ENCODE data around the gene CAPN9.

The CAPN9 gene

DNA sequence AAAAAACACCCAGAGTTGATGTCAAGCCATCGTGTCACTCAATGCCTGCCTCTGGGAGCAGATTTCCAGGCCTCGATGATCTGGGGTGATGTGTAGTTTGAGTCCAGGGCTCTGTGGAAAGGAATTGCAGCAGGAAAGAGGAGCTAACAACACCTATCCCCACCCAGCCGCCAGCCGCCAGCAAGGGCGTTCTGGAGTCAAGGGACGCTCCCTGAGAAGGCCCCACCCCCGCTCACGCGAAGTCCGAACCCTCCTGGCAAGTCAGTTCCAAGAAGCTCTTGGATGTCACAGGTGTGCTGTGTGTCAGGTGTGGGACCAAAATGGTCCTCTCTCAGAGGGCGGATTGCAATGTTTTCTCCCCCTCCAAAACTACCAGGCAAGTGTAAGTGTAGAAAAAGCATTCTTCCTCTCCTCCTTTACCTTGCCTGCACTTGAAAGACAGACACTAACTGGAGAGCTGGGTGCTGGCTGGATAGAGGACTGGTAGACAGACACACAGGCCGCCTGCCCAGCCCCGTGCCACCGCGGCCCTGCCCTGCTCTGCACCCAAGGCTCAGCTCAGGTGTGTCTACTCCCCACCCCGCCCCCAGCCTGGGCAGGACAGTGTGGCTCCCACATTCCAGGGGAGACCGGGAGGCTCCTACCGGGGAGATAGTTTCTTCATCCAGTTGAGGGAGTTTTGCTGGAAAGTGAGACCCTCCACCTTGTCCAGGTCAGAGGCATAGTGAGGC is 41.7 kb upstream of the CAPN9 start:
- no peak overlapping the region for H3K9ac ChIP-seq (ENCODE audit: low read depth, low read length)
- H3K36me3 ChIP-seq (ENCODE audit: control insufficient read depth, insufficient read depth, low read length), result no peaks in the 10 kb centered on the region
- H3K27me3 ChIP-seq (ENCODE audit: control insufficient read depth, insufficient read depth, low read length), result no peaks in the 10 kb centered on the region
- no peaks in the 10 kb centered on the region for H3K4me1 ChIP-seq (ENCODE audit: control insufficient read depth, insufficient read depth, low read length)
- H3K9me3 ChIP-seq (ENCODE audit: control insufficient read depth, insufficient read depth, low read length), result no peaks in the 10 kb centered on the region
- no peak overlapping the region for H3K4me3 ChIP-seq (ENCODE audit: low read depth, low read length)

DNA sequence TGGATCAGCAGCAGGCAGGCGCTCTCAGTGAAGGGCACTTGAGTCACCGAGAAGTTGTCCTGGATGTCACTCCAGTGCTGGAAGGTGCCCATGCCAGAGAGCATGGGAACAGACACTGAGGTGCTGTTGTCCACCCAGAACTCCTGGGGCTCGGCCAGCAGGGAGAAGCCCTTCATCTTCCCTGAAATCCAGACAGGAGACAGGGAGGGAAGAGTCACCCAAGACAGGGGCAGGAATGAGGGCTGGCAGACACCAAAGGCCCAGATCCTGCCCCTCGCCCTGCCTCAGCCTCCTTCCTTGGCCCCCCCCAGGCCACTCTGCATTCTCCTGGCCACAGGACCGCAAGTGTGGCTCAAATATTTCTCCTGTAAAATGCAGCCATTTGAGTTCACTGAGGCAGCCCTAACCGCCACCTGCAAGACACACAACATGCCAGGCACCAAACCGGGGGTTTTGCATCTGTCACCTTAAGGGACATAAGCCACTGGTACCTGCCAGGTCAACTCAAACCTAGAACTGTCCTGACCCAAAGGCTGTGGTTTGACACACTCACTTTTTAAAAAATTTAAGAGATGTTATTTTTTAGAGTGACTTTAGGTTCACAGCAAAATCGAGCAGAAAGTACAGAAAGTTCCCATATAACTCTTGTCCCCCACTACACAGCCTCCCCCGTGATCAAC is 41.0 kb upstream of the CAPN9 start:
- H3K4me1 ChIP-seq (ENCODE audit: control insufficient read depth, insufficient read depth, low read length), result no peaks in the 10 kb centered on the region
- no peaks in the 10 kb centered on the region for H3K27me3 ChIP-seq (ENCODE audit: control insufficient read depth, insufficient read depth, low read length)
- H3K36me3 ChIP-seq (ENCODE audit: control insufficient read depth, insufficient read depth, low read length), result no peaks in the 10 kb centered on the region
- H3K9ac ChIP-seq (ENCODE audit: low read depth, low read length), result no peak overlapping the region
- H3K4me3 ChIP-seq (ENCODE audit: low read depth, low read length), result no peak overlapping the region
- no peaks in the 10 kb centered on the region for H3K9me3 ChIP-seq (ENCODE audit: control insufficient read depth, insufficient read depth, low read length)

DNA sequence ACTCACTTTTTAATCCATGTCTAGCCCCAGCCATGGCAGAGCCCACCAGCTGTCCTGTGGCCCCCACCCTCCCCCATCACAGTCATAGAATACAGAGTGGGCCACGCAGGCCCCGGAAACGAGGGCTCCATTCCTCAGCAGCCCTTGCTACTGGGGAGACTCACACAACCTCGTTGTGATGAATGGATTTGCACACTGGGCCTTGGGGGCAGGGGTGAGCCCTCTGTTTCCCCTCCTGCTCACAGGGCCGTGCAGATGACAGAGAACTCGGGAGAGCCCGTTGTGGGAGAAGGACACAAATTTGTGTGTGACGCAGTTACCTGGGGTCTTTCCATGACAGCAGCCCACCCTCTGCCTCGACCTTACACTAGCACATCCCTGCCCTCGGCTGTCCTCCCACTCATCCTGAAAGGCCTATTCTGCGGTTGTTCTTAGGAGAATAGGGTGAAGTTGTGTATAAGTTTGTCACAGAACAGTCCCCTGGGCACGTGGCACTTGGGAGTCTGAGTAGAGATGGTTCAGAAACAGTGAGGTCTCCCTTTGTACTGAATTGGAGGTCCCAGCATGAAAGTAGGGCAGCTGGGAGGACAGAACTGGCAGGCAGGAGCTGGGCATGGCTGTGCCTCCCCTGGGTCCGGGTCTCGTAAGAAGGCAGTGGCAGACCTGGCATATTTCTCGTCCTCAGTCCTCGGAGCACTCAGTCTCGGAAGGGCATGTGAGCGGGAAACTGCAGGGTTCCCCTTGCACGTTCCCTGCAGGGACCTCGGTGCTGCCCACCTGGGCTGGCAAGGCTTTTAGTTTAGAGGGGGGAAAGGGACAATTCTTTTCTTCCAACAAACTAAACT is 40.1 kb upstream of the CAPN9 start:
- Histone ChIP-seq H3K9me3 (ENCODE audit: control insufficient read depth, insufficient read depth, low read length) (no peaks in the 10 kb centered on the region), H3K4me1 (ENCODE audit: control insufficient read depth, insufficient read depth, low read length) (no peaks in the 10 kb centered on the region), H3K27me3 (ENCODE audit: control insufficient read depth, insufficient read depth, low read length) (no peaks in the 10 kb centered on the region), H3K36me3 (ENCODE audit: control insufficient read depth, insufficient read depth, low read length) (no peaks in the 10 kb centered on the region), H3K4me3 (ENCODE audit: low read depth, low read length) (no peak overlapping the region), H3K9ac (ENCODE audit: low read depth, low read length) (no peak overlapping the region)

DNA sequence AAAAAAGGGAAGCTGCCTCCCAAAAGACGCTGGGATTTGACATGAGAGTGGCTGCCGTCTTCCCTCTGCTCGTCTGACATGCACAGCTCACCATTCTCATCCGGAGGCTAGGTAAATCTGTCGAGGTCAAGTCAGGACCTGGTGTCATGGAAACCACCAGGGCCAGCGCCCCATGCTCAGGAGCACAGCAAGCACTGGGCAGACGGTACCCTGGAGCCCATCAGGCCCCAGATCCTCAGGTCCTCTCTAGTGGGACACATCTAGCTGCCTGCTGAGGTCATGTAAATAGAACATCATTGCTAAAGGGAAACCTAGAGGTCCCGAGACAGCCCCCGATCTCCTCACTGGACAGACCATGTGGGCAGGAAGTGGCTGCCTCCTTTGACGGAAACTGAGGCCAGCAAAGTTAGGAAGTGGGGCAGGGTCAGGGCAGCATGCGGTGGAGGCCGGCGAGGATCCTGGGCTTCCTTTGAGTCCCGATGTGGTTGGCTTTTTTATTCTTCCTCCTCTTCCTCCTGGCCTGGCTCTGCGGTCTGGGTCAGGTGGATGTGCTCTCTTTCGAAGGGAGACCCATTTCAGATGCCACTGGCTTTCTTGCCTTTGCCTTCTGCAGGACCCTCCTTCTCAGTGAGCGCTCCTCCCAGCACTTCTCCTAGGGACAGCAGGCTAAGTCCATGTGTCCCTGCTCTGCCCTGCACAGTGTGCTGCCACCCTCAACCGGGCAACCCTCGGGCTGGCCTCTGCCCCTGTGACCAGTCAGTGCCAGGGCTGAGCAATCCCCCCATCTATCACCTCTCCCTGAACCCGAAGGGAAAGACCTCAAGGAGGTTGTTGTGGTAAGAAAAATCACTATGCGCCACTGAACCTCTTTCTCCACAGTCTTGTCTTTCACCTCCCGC is 39.2 kb upstream of the CAPN9 start:
- Histone ChIP-seq H3K9me3 (ENCODE audit: control insufficient read depth, insufficient read depth, low read length) (no peaks in the 10 kb centered on the region), H3K4me1 (ENCODE audit: control insufficient read depth, insufficient read depth, low read length) (no peaks in the 10 kb centered on the region), H3K36me3 (ENCODE audit: control insufficient read depth, insufficient read depth, low read length) (no peaks in the 10 kb centered on the region), H3K9ac (ENCODE audit: low read depth, low read length) (no peak overlapping the region), H3K4me3 (ENCODE audit: low read depth, low read length) (no peak overlapping the region), H3K27me3 (ENCODE audit: control insufficient read depth, insufficient read depth, low read length) (no peaks in the 10 kb centered on the region)

DNA sequence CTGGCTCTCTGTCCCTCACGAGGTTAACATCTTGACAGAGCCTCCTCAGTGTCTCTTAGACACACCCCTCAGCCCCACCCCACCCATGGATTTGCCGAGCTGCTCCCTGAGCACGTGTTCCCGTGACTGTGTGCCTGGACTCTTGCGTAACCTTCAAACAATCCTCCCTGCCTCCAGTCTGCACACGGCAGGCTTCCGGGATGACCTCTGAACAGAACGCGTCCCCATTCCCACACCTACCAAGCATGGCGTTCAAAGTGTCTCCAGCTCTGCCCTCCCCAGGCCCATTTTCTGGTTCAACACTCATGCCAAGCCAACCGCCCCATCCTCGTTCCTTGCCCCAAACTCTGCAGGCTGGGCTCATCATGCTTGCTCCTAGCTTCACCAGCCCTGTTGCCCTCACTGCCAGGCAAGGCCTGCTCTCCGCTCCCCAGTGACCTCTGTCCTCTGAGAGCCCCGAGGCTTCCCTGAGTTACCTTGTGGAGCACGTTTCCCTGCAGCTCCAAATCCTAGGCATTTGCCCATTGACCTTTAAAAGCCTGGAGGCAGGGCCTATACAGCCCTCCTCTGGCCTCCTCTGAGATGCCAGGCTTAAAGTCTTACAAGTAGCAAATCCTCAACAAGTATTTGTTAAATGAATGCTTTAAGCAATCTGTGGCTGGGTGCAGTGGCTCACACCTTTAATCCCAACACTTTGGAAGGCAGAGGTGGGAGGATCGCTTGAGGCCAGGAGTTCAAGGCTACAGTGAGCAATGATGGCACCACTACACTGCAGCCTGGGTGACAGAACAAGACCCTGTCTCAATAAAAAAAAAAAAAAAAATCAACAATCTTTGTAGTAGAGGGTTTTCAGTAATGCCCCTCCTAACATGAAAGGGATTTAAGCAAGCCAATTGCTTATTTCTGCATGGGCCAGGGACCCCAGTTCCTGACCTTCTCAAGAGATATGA is 38.3 kb upstream of the CAPN9 start:
- H3K9ac ChIP-seq (ENCODE audit: low read depth, low read length), result no peak overlapping the region
- no peaks in the 10 kb centered on the region for H3K4me1 ChIP-seq (ENCODE audit: control insufficient read depth, insufficient read depth, low read length)
- no peaks in the 10 kb centered on the region for H3K27me3 ChIP-seq (ENCODE audit: control insufficient read depth, insufficient read depth, low read length)
- no peak overlapping the region for H3K4me3 ChIP-seq (ENCODE audit: low read depth, low read length)
- H3K9me3 ChIP-seq (ENCODE audit: control insufficient read depth, insufficient read depth, low read length), result no peaks in the 10 kb centered on the region
- H3K36me3 ChIP-seq (ENCODE audit: control insufficient read depth, insufficient read depth, low read length), result no peaks in the 10 kb centered on the region

DNA sequence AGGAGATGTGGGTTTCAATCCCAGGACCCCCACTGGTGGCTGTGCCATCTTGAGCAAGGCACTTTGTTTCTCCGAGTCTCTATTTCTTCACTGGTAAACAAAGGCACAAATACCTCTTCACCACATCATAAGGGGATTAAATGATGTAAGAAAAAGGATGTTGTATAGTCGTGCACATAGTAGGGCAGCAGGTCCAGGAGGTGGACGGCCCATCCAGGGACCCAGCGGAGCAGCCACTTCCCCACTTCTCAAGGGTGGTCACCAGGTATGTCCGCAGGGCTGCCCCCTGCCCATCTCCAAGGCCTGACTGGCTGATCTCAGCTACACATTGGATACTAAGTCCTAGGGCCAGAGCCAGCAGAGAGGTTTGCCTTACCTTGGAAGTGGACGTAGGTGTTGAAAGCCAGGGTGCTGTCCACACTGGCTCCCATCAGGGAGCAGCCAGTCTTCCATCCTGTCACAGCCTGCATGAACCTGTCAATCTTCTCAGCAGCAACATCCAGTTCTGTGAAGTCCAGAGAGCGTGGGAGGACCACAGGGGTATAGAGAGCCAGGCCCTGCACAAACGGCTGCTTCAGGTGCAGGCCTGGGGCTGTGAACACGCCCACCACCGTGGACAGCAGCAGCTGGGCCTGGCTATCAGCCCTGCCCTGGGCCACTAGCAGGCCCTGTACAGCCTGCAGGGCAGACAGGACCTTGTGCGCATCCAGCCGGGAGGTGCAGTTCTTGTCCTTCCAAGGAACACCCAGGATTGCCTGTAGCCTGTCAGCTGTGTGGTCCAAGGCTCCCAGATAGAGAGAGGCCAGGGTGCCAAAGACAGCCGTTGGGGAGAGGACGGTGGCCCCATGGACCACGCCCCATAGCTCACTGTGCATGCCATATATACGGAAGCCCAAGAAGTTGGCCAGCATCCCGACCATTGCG is 37.3 kb upstream of the CAPN9 start:
- no peak overlapping the region for H3K9ac ChIP-seq (ENCODE audit: low read depth, low read length)
- no peaks in the 10 kb centered on the region for H3K27me3 ChIP-seq (ENCODE audit: control insufficient read depth, insufficient read depth, low read length)
- no peaks in the 10 kb centered on the region for H3K9me3 ChIP-seq (ENCODE audit: control insufficient read depth, insufficient read depth, low read length)
- H3K4me3 ChIP-seq (ENCODE audit: low read depth, low read length), result no peak overlapping the region
- H3K4me1 ChIP-seq (ENCODE audit: control insufficient read depth, insufficient read depth, low read length), result no peaks in the 10 kb centered on the region
- H3K36me3 ChIP-seq (ENCODE audit: control insufficient read depth, insufficient read depth, low read length), result no peaks in the 10 kb centered on the region

DNA sequence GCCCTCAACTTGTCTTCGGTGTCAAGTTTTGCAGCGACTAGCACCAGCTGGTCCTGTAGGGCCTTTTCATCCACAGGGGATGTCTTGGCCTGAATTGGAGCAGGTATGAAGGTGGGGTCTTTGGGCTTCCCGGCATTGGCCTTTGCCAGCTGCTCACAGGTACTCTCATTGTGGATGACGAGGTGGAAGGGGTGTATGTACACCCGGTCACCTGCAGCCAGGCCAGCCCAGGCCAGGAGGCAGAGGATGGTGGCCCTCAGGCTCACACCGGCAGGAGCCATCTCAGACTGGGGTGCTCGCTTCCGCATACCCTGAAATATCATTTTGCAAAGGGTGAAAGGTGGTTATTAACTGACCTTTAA is 36.7 kb upstream of the CAPN9 start:
- no peaks in the 10 kb centered on the region for H3K36me3 ChIP-seq (ENCODE audit: control insufficient read depth, insufficient read depth, low read length)
- H3K9ac ChIP-seq (ENCODE audit: low read depth, low read length), result no peak overlapping the region
- no peak overlapping the region for H3K4me3 ChIP-seq (ENCODE audit: low read depth, low read length)
- H3K4me1 ChIP-seq (ENCODE audit: control insufficient read depth, insufficient read depth, low read length), result no peaks in the 10 kb centered on the region
- H3K9me3 ChIP-seq (ENCODE audit: control insufficient read depth, insufficient read depth, low read length), result no peaks in the 10 kb centered on the region
- H3K27me3 ChIP-seq (ENCODE audit: control insufficient read depth, insufficient read depth, low read length), result no peaks in the 10 kb centered on the region

DNA sequence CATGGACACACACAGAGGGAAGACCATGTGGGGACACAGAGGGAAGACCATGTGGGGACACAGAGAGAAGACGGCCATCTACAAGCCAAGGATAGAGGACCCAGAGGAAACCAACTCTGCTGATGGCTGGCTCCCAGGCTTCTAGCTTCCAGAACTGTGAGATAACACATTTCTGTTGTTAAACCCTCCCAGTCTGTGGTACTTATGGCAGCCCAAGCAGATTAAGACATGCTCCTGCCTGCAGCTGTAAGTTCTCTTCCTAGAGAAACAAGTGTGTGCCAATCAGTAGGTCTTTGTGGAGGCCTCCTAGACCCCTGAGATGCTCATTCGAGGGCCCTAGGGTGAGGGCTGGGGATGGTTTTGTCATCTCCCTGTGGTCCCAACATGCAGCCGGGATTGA is 35.9 kb upstream of the CAPN9 start:
- Histone ChIP-seq H3K4me3 (ENCODE audit: low read depth, low read length) (no peak overlapping the region), H3K9me3 (ENCODE audit: control insufficient read depth, insufficient read depth, low read length) (no peaks in the 10 kb centered on the region), H3K36me3 (ENCODE audit: control insufficient read depth, insufficient read depth, low read length) (no peaks in the 10 kb centered on the region), H3K4me1 (ENCODE audit: control insufficient read depth, insufficient read depth, low read length) (no peaks in the 10 kb centered on the region), H3K27me3 (ENCODE audit: control insufficient read depth, insufficient read depth, low read length) (no peaks in the 10 kb centered on the region), H3K9ac (ENCODE audit: low read depth, low read length) (no peak overlapping the region)

DNA sequence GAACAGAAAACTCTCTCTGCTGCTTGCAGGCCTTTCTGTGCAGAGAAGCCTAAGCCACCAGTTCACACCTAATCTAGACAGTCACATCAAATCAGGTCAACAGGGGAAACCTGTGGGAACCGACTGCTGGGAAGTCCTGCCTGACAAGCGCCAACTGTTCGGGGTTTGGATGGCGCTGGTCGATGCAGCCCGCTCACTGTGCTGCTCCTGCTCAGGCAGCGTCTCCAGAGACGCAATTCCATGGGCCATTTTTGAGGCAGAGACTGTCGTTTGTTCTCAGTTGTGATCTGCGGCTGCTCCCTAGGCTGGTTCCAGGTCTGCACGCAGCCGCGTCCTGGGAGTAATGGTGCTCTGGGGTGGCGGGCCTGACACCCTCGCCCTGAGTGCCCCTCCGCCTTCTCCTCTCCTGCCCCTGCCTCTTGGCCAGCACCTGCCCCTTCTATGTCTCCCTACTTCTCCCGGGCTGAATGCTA is 34.7 kb upstream of the CAPN9 start:
- Histone ChIP-seq H3K4me1 (ENCODE audit: control insufficient read depth, insufficient read depth, low read length) (no peaks in the 10 kb centered on the region), H3K4me3 (ENCODE audit: low read depth, low read length) (no peak overlapping the region)

DNA sequence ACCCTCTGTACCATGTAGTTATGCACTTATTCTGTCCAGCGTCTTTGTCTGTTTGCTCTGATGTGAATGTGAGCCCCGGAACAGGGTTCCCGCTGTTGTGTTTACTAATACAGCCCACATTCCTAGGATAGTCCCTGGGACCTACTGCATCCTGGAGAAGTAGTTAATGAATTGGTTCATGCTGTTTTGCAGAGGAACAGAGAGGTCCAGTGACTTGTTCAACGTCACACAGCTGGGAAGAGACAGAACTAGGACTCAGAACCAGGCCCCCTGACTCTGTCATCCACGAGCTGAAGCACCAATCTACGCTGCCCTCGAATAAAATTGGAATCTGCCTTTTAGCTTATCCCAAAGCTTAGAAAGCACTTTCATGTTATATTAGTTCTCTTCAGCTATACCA is 34.0 kb upstream of the CAPN9 start:
- H3K4me1 ChIP-seq (ENCODE audit: control insufficient read depth, insufficient read depth, low read length), result no peaks in the 10 kb centered on the region
- H3K9ac ChIP-seq (ENCODE audit: low read depth, low read length), result no peak overlapping the region
- H3K27me3 ChIP-seq (ENCODE audit: control insufficient read depth, insufficient read depth, low read length), result no peaks in the 10 kb centered on the region
- H3K9me3 ChIP-seq (ENCODE audit: control insufficient read depth, insufficient read depth, low read length), result no peaks in the 10 kb centered on the region
- H3K4me3 ChIP-seq (ENCODE audit: low read depth, low read length), result no peak overlapping the region
- no peaks in the 10 kb centered on the region for H3K36me3 ChIP-seq (ENCODE audit: control insufficient read depth, insufficient read depth, low read length)

More for the DNA sequence above, 34.7 kb upstream of the CAPN9 start:
- Histone ChIP-seq H3K27me3 (ENCODE audit: control insufficient read depth, insufficient read depth, low read length) (no peaks in the 10 kb centered on the region), H3K9me3 (ENCODE audit: control insufficient read depth, insufficient read depth, low read length) (no peaks in the 10 kb centered on the region), H3K36me3 (ENCODE audit: control insufficient read depth, insufficient read depth, low read length) (no peaks in the 10 kb centered on the region), H3K9ac (ENCODE audit: low read depth, low read length) (no peak overlapping the region)

All from iPS-15b (cell line).